HEK293 (cell line): ENCODE data around the gene CXXC4.

Source experiments
- CTCF ChIA-PET: fragments of 350-600 bp; formaldehyde crosslinking; extraction: SDS; loops from one replicate; lab custom pipeline; 2021; ENCODE audit warnings: antibody characterized with exemption; lab: Yijun Ruan, JAX
- POLR2A ChIA-PET: fragments of 300-600 bp; formaldehyde crosslinking; extraction: SDS; loops from one replicate; lab custom pipeline; 2020; ENCODE audit warnings: antibody characterized with exemption, inconsistent platforms; lab: Yijun Ruan, JAX
- H3K27ac ChIP-seq: fragments of 200-500 bp; sonication (Bioruptor generic); 2 replicates; pipeline ENCODE4 v1.5.1; 2014; ENCODE audit warnings: low read depth, low read length, control low read depth, inconsistent platforms; ENCODE audit errors: extremely low read depth
- H3K36me3 ChIP-seq, 2 experiments: fragments of 200-500 bp in 1 of 2; sonication (Bioruptor generic) in 1 of 2; 1 replicate in 1 of 2; 2 replicates in 1 of 2; pipeline ENCODE4 v1.5.1; 2014 to 2017; ENCODE audit warnings: inconsistent platforms in 2 of 2, low read length in 2 of 2; ENCODE audit not compliant: control insufficient read depth in 2 of 2, insufficient read depth in 1 of 2
- H3K4me1 ChIP-seq: fragments of 200-500 bp; sonication (Bioruptor generic); 2 replicates; pipeline ENCODE4 v1.5.1; 2014; ENCODE audit warnings: mild to moderate bottlenecking, low read length, inconsistent platforms; ENCODE audit not compliant: control insufficient read depth, insufficient read depth
- H3K4me3 ChIP-seq: 2 replicates; pipeline ENCODE4 v1.5.1; 2011; ENCODE audit warnings: low read depth, mild to moderate bottlenecking, control low read depth, low read length, moderate library complexity
- H3K9me3 ChIP-seq: fragments of 200-500 bp; sonication (Bioruptor generic); 2 replicates; pipeline ENCODE4 v1.5.1; 2014; ENCODE audit warnings: low read depth, low read length, inconsistent platforms; ENCODE audit not compliant: control insufficient read depth, insufficient read depth
- KLF1 ChIP-seq: fragments of 450-650 bp; formaldehyde crosslinking; IDR thresholded peaks from 2 replicates; pipeline ENCODE4 v1.5.1; 2016; ENCODE audit warnings: missing biosample characterization, missing genetic modification characterization
- ZNF140 ChIP-seq: fragments of 450-650 bp; formaldehyde crosslinking; IDR thresholded peaks from 2 replicates; pipeline ENCODE4 v1.5.1; 2016; ENCODE audit warnings: missing biosample characterization, missing genetic modification characterization
- ZNF146 ChIP-seq: fragments of 450-650 bp; formaldehyde crosslinking; IDR thresholded peaks from 2 replicates; pipeline ENCODE4 v1.5.1; 2016; ENCODE audit warnings: missing biosample characterization, missing genetic modification characterization
- ZNF214 ChIP-seq: fragments of 450-650 bp; formaldehyde crosslinking; IDR thresholded peaks from 2 replicates; pipeline ENCODE4 v1.5.1; 2017; ENCODE audit warnings: missing biosample characterization, mild to moderate bottlenecking, missing genetic modification characterization, borderline replicate concordance
- ZNF404 ChIP-seq: fragments of 450-650 bp; formaldehyde crosslinking; IDR thresholded peaks from 2 replicates; pipeline ENCODE4 v1.5.1; 2017; ENCODE audit warnings: missing biosample characterization, missing genetic modification characterization
- ZNF416 ChIP-seq: fragments of 450-650 bp; formaldehyde crosslinking; IDR thresholded peaks from 2 replicates; pipeline ENCODE4 v1.5.1; 2016; ENCODE audit warnings: missing biosample characterization, missing genetic modification characterization
- ZNF596 ChIP-seq: fragments of 450-650 bp; IDR thresholded peaks from 2 replicates; pipeline ENCODE4 v1.5.0; 2018; ENCODE audit warnings: missing biosample characterization, mild to moderate bottlenecking, missing genetic modification characterization, moderate library complexity
- ZNF629 ChIP-seq: fragments of 450-650 bp; formaldehyde crosslinking; IDR thresholded peaks from 2 replicates; pipeline ENCODE4 v1.5.1; 2017; ENCODE audit warnings: missing biosample characterization, missing genetic modification characterization
- ZNF776 ChIP-seq: fragments of 450-650 bp; formaldehyde crosslinking; IDR thresholded peaks from 2 replicates; pipeline ENCODE4 v1.5.0; 2017; ENCODE audit warnings: missing biosample characterization, missing genetic modification characterization, borderline replicate concordance
- ZNF830 ChIP-seq: fragments of 450-650 bp; IDR thresholded peaks from 2 replicates; pipeline ENCODE4 v1.5.0; 2018; ENCODE audit warnings: missing biosample characterization, missing genetic modification characterization, low read depth, mild to moderate bottlenecking, moderate library complexity
- ZSCAN23 ChIP-seq: fragments of 450-650 bp; formaldehyde crosslinking; IDR thresholded peaks from 2 replicates; pipeline ENCODE4 v1.5.1; 2016; ENCODE audit warnings: missing biosample characterization, missing genetic modification characterization
- ZSCAN30 ChIP-seq: fragments of 450-650 bp; IDR thresholded peaks from 2 replicates; pipeline ENCODE4 v1.5.1; 2018; ENCODE audit warnings: missing biosample characterization, mild to moderate bottlenecking, missing genetic modification characterization, moderate library complexity
- TF ChIP-seq, protein P1 (sequence below): fragments of 450-650 bp; formaldehyde crosslinking; IDR thresholded peaks from 2 replicates; pipeline ENCODE4 v1.5.1; 2016; ENCODE audit warnings: missing biosample characterization, missing genetic modification characterization, borderline replicate concordance
- TF ChIP-seq, protein P2 (sequence below): fragments of 450-650 bp; formaldehyde crosslinking; IDR thresholded peaks from 2 replicates; pipeline ENCODE4 v1.5.1; 2016; ENCODE audit warnings: missing biosample characterization, missing genetic modification characterization
- TF ChIP-seq, protein P3 (sequence below): fragments of 450-650 bp; formaldehyde crosslinking; IDR thresholded peaks from 2 replicates; pipeline ENCODE4 v1.5.1; 2017; ENCODE audit warnings: missing biosample characterization, missing genetic modification characterization

CXXC4 gene

DNA sequence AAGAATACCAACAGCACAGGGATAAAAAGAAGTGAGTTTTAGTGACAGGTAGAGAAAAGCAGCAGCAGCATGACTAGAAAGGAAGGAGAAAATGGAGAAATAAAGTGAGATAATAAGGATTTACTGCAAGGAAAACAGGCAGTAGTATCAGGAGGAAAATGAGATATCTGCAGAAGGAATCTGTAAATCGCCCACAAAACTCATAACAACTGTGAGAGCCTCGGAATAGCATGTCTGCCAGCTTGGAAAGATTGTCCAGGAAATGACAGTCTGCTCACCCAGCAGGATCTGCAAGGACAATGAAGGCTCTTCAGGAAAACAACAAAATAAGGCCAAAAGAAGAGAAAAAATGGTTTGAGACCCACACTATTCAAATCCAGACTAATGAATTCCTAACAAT, 47.4 kb downstream of the CXXC4 start:
- TF ChIP-seq, protein P1, sequence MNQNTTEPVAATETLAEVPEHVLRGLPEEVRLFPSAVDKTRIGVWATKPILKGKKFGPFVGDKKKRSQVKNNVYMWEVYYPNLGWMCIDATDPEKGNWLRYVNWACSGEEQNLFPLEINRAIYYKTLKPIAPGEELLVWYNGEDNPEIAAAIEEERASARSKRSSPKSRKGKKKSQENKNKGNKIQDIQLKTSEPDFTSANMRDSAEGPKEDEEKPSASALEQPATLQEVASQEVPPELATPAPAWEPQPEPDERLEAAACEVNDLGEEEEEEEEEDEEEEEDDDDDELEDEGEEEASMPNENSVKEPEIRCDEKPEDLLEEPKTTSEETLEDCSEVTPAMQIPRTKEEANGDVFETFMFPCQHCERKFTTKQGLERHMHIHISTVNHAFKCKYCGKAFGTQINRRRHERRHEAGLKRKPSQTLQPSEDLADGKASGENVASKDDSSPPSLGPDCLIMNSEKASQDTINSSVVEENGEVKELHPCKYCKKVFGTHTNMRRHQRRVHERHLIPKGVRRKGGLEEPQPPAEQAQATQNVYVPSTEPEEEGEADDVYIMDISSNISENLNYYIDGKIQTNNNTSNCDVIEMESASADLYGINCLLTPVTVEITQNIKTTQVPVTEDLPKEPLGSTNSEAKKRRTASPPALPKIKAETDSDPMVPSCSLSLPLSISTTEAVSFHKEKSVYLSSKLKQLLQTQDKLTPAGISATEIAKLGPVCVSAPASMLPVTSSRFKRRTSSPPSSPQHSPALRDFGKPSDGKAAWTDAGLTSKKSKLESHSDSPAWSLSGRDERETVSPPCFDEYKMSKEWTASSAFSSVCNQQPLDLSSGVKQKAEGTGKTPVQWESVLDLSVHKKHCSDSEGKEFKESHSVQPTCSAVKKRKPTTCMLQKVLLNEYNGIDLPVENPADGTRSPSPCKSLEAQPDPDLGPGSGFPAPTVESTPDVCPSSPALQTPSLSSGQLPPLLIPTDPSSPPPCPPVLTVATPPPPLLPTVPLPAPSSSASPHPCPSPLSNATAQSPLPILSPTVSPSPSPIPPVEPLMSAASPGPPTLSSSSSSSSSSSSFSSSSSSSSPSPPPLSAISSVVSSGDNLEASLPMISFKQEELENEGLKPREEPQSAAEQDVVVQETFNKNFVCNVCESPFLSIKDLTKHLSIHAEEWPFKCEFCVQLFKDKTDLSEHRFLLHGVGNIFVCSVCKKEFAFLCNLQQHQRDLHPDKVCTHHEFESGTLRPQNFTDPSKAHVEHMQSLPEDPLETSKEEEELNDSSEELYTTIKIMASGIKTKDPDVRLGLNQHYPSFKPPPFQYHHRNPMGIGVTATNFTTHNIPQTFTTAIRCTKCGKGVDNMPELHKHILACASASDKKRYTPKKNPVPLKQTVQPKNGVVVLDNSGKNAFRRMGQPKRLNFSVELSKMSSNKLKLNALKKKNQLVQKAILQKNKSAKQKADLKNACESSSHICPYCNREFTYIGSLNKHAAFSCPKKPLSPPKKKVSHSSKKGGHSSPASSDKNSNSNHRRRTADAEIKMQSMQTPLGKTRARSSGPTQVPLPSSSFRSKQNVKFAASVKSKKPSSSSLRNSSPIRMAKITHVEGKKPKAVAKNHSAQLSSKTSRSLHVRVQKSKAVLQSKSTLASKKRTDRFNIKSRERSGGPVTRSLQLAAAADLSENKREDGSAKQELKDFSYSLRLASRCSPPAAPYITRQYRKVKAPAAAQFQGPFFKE (tag by site-specific recombination) = no peak
- Histone ChIP-seq H3K4me1 (no peaks in the 10 kb centered on the region), H3K9me3 (no peaks in the 10 kb centered on the region), H3K4me3 (no peak overlapping the region), H3K27ac (no peak overlapping the region), H3K36me3 (no peaks in the 10 kb centered on the region)
- CTCF ChIA-PET = no interaction called here
- POLR2A ChIA-PET = no interaction called here

GRCh38 chr4:104446431-104447278, 48.0 kb downstream of the CXXC4 start:
- H3K4me3 ChIP-seq = no peak overlapping the region
- TF ChIP-seq ZNF629 (tag by site-specific recombination) = no peak
- TF ChIP-seq ZNF776 (tag by site-specific recombination) = no peak
- TF ChIP-seq ZNF830 (tag by site-specific recombination) = no peak
- TF ChIP-seq, protein P2, sequence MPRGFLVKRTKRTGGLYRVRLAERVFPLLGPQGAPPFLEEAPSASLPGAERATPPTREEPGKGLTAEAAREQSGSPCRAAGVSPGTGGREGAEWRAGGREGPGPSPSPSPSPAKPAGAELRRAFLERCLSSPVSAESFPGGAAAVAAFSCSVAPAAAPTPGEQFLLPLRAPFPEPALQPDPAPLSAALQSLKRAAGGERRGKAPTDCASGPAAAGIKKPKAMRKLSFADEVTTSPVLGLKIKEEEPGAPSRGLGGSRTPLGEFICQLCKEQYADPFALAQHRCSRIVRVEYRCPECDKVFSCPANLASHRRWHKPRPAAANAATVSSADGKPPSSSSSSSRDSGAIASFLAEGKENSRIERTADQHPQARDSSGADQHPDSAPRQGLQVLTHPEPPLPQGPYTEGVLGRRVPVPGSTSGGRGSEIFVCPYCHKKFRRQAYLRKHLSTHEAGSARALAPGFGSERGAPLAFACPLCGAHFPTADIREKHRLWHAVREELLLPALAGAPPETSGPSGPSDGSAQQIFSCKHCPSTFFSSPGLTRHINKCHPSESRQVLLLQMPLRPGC (tag by site-specific recombination) = no peak
- TF ChIP-seq KLF1 (tag by site-specific recombination) = no peak
- no peak for TF ChIP-seq ZSCAN30 (tag by site-specific recombination)
- TF ChIP-seq ZNF146 (tag by site-specific recombination) = no peak
- TF ChIP-seq ZNF140 (tag by site-specific recombination) = no peak
- TF ChIP-seq, protein P3, sequence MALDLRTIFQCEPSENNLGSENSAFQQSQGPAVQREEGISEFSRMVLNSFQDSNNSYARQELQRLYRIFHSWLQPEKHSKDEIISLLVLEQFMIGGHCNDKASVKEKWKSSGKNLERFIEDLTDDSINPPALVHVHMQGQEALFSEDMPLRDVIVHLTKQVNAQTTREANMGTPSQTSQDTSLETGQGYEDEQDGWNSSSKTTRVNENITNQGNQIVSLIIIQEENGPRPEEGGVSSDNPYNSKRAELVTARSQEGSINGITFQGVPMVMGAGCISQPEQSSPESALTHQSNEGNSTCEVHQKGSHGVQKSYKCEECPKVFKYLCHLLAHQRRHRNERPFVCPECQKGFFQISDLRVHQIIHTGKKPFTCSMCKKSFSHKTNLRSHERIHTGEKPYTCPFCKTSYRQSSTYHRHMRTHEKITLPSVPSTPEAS (tag by site-specific recombination) = no peak
- no peak for TF ChIP-seq ZSCAN23 (tag by site-specific recombination)
- no peak for TF ChIP-seq ZNF404 (tag by site-specific recombination)
- TF ChIP-seq ZNF596 (tag by site-specific recombination) = no peak
- TF ChIP-seq ZNF416 (tag by site-specific recombination) = no peak
- no peak for TF ChIP-seq ZNF214 (tag by site-specific recombination)
- ChIA-PET CTCF (no interaction called here), POLR2A (no interaction called here)
- no peaks in the 10 kb centered on the region for H3K36me3 ChIP-seq
- H3K9me3 ChIP-seq = no peaks in the 10 kb centered on the region
- no peaks in the 10 kb centered on the region for H3K4me1 ChIP-seq
- no peak overlapping the region for H3K27ac ChIP-seq
